ENCODE measurements around the gene PCID2.
A peak's percentile ranks its signal among the peaks of the same experiment; 100 is the strongest.

Gene PCID2

DNA sequence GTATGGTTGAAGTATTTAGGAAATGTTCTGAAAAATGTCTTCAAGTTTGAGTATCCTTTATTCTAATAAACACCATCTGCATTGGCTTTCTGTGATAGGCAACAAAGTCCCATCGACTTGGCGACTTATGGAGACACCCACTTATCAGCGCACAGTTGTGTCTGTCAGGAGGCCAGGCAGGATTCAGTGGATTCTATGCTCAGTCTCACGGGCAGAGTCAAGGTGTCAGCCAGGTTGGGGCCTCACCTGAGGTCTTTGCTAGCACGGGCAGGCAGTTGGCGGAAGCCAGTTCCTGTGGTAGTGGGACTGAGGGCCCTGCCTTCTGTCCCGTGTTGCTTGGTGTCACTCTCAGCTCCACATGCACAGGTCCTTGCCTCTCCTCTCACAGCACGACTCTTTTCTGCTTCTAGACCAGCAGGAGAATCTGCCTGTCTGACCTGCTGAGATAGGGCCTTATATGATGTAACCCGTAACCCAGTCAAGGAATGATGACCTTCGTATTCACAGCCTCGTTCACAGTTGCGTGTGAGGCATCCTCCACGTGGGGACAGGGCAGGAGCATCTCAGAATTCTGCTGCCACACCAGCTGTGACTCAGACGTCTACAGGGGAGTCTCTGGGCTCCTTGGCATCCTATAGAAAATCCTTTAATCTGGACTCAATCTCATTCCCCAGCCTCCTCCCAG is 10.9 kb upstream of the PCID2 start:
- DNase-seq (ENCODE audit: low read depth in 3 of 3), result no peak

GRCh38 chr13:113218586-113218985 is 10.1 kb upstream of the PCID2 start:
- DNase-seq (ENCODE audit: low read depth in 3 of 3), result no peak

- DNase-seq (ENCODE audit: low read depth in 3 of 3), result no peak
Measured at GRCh38 chr13:113216254-113217048, 8.0 kb upstream of the PCID2 start.

- peak in 2 of 3 donors; percentile 8 to 10 for DNase-seq (ENCODE audit: low read depth in 3 of 3)
Measured at GRCh38 chr13:113211774-113212173, 3.3 kb upstream of the PCID2 start.

DNA sequence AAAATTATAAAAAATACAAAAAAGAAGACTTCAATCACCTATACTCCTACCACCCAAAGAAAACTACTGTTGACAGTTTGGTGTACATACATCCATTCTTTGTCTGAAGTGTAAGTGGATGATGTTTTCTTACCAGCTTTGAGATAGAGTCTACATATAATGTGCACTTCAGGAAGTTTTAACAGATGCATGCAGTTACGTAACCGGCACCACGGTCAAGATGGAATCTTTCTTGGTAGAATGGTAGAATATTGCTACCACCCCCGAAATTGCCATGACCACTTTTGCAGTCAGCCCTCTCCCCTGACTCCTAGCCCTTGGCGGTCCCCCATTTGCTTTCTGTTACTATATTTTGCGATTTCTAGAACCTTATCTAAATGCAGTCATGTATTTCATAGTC is 2.4 kb upstream of the PCID2 start:
- DNase-seq (ENCODE audit: low read depth in 3 of 3), result no peak

GRCh38 chr13:113209759-113210421 is 1.4 kb upstream of the PCID2 start:
- DNase-seq (ENCODE audit: low read depth in 3 of 3), result peak; percentile 51 to 59 (median 52)

DNA sequence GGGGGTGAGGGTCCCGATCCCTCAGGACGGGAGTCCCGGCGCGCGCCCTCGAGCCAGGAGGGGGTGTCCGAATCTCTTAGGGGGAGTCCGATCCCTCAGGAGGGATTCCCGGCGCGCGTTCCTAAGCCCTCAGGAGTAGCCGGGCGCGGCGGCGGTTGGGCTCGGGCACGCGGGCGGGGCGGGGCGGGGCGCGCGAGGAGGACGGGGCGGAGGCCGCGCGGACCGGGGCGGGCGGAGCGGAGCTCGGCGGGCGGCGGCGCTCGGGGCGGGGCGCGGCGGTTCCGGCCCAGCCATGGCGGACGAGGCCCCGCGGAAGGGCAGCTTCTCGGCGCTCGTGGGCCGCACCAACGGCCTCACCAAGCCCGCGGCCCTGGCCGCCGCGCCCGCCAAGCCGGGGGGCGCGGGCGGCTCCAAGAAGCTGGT is 878 bp upstream of the PCID2 start, which contains the start of gene CUL4A:
TSS of gene CUL4A (plus strand) at position 278 of the 423 bp plus-strand sequence. CDS start at position 293, 15 bp downstream.
- peak; percentile 55 to 71 (median 58) for DNase-seq (ENCODE audit: low read depth in 3 of 3)

DNA sequence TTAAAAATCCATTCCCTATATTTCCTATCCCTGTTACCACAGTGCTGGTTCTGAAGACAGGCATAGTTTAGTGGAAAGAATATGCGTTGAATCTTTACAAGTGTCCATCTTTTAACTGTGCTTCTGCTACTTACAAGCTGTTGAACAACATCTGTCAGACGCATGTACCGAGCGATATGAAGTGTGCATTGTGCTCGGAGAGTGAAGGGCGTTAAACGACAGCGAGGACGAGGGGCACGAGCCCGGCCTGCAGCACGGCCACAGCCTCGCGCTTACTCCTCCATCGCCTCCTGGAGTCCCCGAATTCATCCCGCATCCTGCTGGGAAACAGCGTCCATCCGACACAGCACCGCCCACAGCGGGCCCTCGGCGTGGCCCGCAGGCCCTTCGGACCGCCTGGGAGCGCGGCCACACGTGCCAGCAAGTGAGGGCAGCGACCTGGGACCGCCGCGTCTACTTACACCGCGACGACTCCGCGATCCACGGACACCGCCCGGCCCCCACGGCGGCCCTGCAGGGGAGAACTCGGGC is 514 bp downstream of the PCID2 start:
- peak in 1 of 3 donors; percentile 14 for DNase-seq (ENCODE audit: low read depth in 3 of 3)

DNA sequence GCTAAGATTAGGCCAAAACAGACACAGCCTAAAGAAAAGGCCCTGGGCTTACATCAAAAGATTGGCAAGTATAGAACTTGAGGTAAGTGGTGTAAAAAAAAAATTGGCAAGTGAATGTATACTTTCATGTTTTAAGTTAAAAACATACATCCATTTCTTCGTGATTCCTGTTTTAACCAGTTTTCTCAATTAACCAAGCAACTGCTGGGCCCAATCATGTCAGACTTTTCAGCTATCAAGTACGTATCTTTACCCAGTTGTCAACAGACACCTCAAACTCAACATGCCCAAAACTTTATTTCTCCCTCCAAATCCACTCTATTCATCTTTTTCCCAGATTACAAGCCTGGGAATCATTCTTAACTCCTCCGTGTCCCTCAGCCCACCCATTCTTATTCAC is 1.0 kb downstream of the PCID2 start:
- no peak for DNase-seq (ENCODE audit: low read depth in 3 of 3)

GRCh38 chr13:113205428-113205931 is 3.0 kb downstream of the PCID2 start:
- no peak for DNase-seq (ENCODE audit: low read depth in 3 of 3)

GRCh38 chr13:113204378-113204734 is 4.1 kb downstream of the PCID2 start:
- no peak for DNase-seq (ENCODE audit: low read depth in 3 of 3)

DNA sequence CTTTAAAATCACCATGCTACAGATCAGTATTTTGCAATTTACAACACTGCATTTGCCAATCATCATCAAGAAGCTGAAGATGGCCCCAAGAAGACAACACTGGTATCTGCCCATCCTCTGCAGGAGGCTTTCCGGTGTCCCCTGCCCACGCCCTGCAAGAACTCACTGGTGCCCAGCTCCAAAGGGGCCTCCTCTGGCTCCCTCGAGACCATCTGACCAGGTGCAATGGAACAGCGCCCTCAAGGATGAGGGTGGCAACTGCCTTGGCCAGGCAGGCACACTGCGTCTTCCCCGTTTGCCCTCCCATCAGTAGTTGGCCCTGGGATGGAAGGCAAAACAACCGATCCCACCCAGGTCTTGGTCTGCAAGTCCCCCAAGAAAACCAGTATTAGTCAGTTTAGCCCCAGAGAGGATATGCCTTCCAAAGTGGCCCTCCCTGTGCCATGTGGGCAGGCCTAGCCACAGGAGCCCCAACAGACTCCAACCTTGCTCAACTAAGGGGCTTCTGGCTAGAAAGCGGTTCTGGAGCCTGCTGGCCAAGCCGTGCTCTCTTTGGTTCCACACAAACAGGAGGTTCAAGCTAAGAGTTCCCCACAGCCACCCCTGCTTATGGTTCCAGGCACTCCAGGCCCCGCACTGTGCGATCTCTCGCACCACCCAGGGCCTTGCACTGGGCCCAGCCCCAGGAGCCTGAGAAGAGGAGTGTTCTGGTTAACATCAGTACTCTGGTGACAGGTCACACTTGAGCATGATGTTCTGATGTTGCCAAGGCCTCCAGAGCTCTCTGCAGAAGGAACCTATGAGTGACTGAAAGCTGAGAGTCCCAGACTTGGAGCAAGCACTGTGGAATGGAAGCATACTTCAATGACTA is 4.7 kb downstream of the PCID2 start:
- no peak for DNase-seq (ENCODE audit: low read depth in 3 of 3)

- DNase-seq (ENCODE audit: low read depth in 3 of 3), result no peak
Measured at GRCh38 chr13:113202912-113203311, 5.6 kb downstream of the PCID2 start.

DNA sequence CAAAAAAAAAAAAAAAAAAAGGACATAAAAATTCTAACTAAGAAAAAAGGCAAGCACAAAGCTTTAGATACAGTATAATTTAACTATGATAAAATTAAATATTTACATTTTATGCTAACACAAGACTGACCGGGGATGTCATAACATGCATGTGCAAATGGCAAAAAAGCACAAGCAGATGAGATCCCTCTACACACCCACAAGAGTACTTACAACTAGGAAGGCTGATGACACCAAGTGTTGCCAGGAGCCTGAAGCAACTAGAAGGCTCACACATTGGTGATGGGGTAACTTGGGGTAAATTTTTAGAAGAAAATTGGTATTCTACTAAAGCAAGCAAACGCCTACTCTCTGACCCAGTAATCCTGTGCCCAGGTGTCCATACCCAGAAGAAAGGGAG is 6.7 kb downstream of the PCID2 start:
- DNase-seq (ENCODE audit: low read depth in 3 of 3), result no peak

DNA sequence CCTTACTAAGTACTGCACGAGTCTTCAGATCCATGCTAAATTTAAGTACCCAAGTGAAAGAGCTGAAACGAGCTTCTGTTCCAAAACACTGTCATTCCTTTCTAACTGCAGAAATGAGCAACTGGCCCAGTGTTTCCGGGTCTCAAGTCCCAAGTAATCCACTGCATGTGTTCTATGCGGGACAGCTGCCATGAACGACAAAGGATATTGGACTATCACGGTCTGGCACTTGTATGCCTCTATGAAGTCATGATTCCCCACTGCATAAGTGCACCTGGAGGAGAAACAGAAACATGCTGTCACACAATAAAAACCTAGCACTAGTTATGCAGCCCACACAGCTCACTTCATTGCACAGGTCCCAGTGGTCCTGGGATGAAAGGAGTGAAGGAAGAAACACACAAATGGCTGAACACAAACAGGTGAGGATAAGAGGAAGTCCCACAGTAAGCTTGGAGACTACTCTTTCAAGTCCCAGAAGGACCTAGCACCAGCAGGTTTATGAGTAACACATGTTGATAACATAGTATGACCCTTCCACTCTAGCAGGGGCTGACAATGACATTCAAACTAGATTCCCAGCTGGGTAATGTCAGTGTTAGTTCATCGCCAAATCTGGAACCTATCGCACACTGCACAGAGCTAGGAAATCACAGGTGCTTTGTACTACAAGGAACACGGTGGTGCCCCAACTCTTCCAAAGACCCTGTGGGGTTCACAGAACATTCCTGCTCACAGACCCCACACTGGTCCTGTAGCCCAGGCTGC is 11.3 kb downstream of the PCID2 start:
- DNase-seq (ENCODE audit: low read depth in 3 of 3), result no peak

- DNase-seq (ENCODE audit: low read depth in 3 of 3), result no peak
Measured at GRCh38 chr13:113195360-113195759, 13.1 kb downstream of the PCID2 start.

DNA sequence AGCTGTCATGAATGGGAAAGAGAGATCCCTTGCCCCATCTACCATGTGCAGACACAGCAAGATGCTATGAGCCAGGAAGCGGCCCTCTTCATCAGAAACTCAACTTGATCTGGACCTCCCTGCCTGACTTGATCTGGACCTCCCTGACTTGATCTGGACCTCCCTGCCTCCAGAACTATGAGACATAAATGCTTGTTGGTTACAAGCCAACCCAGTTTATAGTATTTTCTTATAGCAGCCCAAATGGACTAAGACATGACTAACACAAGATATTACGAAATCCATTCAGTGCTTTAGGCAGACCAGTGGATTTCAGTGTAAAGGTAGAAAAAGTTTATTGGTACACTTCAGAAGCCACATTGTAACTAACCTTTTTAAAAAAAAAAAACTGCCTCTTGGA is 15.6 kb downstream of the PCID2 start:
- no peak for DNase-seq (ENCODE audit: low read depth in 3 of 3)

DNA sequence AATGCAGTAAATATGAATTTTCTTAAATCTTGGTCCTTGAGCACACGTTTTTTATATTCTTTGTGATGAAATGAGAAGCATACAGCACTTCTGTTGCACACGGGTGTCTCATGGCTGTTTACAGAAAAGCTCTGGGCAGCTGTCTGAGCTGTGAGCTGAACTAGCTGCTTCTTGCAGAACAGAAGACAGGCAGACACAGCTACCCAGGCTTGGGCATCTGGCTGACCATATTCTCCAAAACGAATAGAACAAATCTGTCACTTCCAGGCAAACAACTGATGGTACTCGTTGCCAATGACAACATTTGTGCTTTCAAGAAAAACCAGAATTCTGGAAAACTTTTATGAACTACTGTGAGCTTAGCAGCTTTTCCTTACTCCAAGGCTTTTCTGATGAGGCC is 16.2 kb downstream of the PCID2 start:
- DNase-seq (ENCODE audit: low read depth in 3 of 3), result no peak

GRCh38 chr13:113190181-113190580 is 18.3 kb downstream of the PCID2 start:
- no peak for DNase-seq (ENCODE audit: low read depth in 3 of 3)

DNA sequence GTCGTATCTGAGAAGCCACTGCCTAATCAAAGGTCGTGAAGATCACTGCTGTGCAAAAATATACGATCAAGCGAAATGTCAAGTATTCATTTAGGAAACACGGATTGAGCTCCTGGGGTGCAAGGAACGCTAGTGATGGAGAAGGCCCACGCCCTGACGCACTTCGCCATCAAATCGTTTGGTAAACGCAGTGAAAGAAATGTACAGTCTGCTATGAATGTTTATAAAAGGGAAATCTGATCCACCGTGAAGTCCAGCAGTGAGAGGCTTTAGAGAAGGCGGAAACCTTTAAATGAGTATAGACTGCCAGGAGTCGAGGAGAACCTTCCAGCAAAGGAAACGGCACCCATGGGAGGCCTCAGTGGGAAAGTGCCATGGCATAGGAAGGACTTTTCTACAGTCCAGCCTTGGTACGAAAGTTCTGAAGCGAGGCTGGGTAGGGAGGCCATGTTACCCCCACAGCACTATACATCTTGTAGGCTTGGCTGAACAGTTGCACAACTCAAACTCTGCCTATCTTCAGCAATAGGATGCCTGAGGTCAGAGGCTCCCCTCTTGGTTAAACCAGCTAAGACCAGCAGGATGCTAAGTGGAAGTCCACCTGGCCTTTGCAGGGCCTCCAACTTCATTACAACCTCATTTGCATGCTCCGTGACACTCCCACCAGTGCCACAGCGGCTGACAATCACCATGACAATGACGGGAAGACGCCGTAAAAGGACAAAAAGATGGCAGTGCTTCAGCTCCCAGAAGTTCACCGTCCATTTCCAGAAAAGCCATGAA is 20.4 kb downstream of the PCID2 start:
- no peak for DNase-seq (ENCODE audit: low read depth in 3 of 3)
